HG03520 (cell line): ENCODE data around the gene CD2AP.
A peak's percentile ranks its signal among the peaks of the same experiment; 100 is the strongest.
"Not testable (repeated sequence)": the region's sequence is repeated elsewhere in the genome, so short reads cannot be mapped to it uniquely, and the experiment has no call there.

ENCODE experiments used
- ATAC-seq: cut with Tn5 transposase; IDR thresholded peaks from one replicate; pipeline ENCODE4 v1.9.1; 2021; ENCODE audit warnings: mild to moderate bottlenecking, moderate library complexity; ENCODE audit not compliant: unreplicated experiment

CD2AP gene

GRCh38 chr6:47477497-47478232 is at the start of gene CD2AP:
TSS of gene CD2AP (plus strand) at chr6:47477789. CDS start at chr6:47478245, 456 bp downstream.
- peak; percentile 79 for ATAC-seq

- ATAC-seq = no peak
These were observed 49.3 kb upstream of the CD2AP start for GRCh38 chr6:47428288-47428687.

GRCh38 chr6:47428746-47429664 is 48.6 kb upstream of the CD2AP start:
- no peak for ATAC-seq

GRCh38 chr6:47434372-47435253 is 43.0 kb upstream of the CD2AP start:
- no peak for ATAC-seq

DNA sequence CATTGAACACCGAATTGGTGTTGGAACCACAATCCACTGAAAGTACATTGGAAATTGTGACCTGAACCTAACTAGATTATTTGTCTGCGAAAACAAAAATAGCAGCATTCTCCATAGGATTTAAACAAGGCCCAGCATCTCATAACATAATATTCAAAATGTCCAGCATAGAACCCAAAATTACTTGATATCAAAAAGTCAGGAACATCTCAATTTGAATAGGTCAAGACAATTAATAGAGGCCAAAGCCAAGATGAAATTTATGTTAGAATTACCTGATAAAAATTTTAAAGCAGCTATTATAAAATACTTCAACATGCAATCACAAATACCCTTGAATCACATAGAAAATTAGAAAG is 42.4 kb upstream of the CD2AP start:
- ATAC-seq = no peak

- peak; percentile 66 for ATAC-seq
These were observed 40.0 kb upstream of the CD2AP start for GRCh38 chr6:47437592-47437991.

DNA sequence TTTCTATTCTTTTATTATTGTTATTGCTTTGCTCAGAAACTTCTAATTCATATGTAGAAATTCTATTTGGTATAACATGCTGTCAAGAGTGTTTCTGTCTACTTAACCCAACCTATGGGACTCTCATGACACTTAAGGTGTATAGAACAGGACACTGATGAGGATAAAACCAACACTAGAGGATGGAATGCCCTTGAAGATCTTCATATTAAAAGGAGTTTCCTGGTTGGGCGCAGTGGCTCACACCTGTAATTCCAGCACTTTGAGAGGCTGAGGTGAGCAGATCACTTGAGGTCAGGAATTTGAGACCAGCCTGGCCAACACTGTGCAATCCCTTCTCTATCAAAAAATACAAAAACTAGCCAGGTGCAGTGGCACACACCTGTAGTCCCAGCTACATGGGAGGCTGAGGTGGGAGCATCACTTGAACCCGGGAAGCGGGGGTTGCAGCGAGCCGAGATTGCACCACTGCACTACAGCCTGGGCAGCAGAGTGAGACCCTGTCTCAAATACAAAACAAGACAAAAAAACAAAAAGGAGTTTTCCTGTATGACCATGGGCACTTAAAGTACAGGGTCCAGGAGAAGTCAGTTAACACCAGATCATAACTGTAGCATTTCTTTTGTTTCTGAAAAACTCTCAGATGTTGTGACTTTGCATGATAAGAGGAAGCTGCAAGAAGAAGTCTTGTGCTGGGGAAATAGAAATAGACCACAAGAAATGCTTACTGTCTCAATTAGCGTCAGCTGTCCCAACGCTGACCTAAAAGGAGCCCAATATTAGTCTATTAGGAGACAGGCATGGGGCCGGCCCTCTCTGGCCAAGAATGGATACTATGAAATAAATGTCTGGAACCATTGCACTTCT is 38.9 kb upstream of the CD2AP start:
- ATAC-seq = peak; percentile 75

DNA sequence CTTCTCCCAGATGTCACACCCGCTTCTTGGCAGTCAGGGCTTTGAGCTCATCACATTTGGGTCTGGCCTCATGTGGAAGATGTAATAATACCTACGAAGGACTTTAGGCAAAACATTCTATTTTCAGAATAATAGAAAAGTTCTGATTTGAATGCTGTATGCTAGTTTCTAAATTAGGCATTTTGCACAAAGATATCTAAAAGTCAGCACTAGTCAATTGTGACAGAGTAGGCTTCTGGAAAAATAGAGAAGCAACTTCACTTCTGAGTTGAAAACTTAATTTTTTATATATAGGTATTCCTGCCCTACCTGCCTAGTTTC is 38.3 kb upstream of the CD2AP start:
- no peak for ATAC-seq

DNA sequence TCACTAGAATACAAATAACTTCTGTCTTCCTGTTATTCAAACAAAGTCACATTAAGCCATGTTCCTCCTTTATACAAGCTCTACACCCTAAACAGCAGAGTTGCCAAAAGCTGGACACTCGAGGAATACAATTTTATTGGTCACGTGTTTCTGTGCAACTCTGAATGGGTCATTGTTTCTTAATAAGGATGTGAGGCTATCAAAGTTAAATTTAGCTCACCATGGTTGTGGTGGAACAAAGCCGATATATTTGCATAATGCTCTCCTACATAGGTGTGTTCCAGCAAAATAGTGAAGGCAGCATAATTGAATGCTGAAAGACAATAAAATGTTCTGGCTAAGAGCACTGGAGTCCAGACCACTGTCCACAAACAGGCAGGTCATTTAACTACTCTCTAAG is 36.9 kb upstream of the CD2AP start:
- ATAC-seq = peak; percentile 64

- not testable (repeated sequence) for ATAC-seq
These were observed 32.6 kb upstream of the CD2AP start for GRCh38 chr6:47444964-47445363.

GRCh38 chr6:47446669-47447330 is 30.8 kb upstream of the CD2AP start:
- ATAC-seq = no peak

DNA sequence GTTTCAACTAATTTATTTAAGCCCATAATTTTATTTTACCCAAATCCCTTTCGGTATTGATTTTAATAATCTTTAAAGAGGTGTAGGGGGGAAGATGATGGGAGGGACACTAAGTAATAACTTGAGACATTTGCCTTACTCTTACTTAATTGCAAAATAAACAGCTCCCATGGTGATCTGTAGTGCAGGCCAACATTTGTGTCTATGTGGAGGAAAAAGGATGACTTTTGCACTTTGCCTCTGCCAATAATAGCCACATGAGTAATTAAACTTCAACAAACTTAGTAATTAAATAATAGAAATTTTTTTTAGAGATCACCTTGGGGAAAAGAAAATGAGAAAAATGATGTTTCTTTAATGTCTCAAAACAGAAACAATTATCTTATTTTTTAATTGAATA is 29.9 kb upstream of the CD2AP start:
- ATAC-seq = no peak

DNA sequence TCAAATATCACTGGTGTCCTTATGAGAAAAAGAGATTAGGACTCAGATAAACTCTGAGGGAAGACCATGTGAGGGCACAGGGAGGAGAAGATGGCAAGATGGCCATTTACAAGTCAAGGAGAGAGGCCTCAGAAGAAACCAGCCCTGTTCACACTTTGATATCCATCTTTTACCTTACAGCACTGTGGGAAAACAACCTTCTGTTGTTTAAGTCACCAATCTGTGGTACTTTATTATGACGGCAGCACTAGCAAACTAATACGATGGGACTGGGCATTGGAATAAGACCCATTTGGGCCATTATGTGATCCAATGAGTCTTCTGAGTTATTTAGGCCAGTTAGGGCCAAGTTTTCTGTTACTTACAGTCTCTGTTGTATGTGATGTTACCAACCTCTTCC is 26.4 kb upstream of the CD2AP start:
- no peak for ATAC-seq

DNA sequence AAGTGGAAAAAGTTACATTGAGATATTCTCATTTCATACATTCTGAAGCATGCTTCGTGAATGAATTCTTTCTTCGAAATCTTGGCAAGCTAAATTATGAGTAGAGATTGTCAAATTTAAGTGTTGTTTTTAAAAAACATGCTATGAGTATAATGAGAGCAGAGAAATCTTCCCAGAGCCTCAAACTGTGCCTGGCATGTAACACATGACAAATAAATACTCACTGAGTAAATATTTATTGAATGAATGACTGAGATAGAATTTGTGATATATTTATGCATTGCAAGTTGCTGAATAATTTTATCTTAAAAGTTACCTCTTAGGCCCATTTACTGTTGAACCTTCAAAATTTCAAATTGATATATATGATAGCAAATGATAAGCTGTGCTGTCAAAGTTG is 24.7 kb upstream of the CD2AP start:
- no peak for ATAC-seq

DNA sequence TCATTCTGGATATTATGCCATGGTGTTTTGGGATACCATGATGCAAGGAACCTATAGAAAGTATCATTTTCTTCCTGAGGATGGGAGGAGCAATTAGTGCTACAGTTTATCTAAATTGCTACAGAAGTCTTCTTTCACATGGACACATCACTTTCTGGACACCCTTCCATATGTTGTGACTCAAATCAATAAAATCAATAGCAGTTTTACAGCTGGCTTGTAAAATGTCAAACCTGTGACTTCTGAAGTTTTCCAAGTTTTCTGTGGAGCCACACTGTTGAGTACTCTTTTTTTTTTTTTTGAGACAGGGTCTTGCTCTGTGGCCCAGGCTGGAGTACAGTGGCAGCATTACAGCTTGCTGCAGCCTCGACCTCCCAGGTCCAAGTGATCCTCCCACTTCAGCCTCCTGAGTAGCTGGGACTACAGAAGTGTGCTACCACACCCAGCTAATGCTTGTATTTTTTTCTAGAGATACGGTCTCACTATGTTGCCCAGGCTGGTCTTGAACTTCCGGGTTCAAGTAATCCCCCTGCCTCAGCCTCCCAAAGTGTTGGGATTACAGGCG is 24.1 kb upstream of the CD2AP start:
- ATAC-seq = no peak

- ATAC-seq = no peak
These were observed 22.7 kb upstream of the CD2AP start for GRCh38 chr6:47454713-47455396.

- peak; percentile 80 for ATAC-seq
These were observed 21.9 kb upstream of the CD2AP start for GRCh38 chr6:47455533-47456209.

- ATAC-seq = no peak
These were observed 21.0 kb upstream of the CD2AP start for GRCh38 chr6:47456536-47456975.
